Embryonic facial prominence (tissue), 1 donor: ENCODE data around the gene CHMP4B.
"Not testable (repeated sequence)": the region's sequence is repeated elsewhere in the genome, so short reads cannot be mapped to it uniquely, and the experiment has no call there.

Experiments
- DNase-seq: peaks from one replicate; pipeline ENCODE4 v3.0.0-alpha.2; 2016; ENCODE audit errors: extremely low spot score

Gene CHMP4B

DNA sequence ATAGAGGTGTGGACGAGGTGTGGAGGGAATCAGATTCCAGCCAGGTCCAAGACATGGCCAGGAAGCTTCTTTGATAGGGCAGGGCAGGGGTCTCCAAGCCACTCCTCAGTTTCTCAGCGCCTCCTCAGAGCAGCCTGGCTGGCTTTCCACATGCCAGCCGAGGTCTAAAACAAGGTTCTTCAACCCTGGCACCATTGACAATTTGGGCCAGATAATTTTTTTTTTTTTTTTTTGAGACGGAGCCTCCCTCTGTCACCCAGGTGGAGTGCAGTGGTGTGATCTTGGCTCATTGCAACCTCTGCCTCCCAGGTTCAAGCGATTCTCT, 21.3 kb upstream of the CHMP4B start:
- DNase-seq: no peak

DNA sequence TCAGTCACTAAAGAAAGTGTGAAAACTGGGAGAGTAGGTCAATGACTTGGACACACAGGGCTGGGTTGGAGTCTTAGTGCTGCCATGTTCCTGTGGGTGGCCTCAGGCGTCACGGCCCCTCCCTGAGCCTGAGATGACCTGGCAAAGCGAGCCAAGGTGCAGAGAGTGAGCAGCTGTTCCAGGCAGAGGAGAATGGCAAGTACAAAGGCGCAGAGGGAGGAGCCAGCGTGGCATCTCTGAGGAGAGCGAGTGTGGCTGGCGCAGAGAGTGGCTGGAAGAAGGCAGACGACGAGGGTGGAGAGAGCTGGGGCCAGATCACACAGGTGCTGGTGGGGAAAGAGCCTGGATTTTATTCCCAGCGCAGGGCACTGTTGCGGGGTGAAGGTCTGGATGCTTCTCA, 20.6 kb upstream of the CHMP4B start:
- DNase-seq: no peak

DNA sequence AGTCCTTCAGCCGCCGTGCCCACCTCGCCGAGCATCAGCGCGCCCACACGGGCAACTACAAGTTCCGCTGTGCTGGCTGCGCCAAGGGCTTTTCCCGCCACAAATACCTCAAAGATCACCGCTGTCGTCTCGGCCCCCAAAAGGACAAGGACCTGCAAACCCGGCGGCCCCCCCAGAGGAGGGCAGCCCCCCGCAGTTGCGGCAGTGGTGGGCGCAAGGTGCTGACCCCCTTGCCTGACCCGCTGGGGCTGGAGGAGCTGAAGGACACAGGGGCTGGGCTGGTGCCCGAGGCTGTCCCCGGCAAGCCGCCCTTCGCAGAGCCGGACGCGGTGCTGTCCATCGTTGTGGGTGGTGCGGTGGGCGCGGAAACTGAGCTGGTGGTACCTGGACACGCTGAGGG, 20.1 kb upstream of the CHMP4B start:
- no peak for DNase-seq

DNA sequence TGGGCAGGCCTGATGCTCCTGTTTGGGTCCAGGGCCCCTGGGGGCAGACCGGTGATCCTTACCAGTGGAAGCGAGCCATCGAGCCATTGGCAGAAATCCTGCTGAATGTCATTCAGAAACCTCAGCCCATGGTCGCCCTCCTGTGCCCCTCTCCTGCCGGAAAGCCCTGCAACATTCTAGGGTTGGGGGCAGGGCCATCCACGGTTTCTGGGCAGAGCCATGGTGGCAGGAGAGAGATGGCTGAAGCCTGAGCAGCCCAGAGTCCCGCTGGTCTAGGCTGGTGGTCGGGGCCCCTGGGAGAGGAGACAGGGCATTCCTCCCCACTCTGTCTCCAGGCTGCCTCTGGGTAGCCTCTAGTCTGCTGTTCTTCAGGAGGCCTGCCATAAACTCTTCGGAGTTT, 19.6 kb upstream of the CHMP4B start:
- DNase-seq: no peak

DNA sequence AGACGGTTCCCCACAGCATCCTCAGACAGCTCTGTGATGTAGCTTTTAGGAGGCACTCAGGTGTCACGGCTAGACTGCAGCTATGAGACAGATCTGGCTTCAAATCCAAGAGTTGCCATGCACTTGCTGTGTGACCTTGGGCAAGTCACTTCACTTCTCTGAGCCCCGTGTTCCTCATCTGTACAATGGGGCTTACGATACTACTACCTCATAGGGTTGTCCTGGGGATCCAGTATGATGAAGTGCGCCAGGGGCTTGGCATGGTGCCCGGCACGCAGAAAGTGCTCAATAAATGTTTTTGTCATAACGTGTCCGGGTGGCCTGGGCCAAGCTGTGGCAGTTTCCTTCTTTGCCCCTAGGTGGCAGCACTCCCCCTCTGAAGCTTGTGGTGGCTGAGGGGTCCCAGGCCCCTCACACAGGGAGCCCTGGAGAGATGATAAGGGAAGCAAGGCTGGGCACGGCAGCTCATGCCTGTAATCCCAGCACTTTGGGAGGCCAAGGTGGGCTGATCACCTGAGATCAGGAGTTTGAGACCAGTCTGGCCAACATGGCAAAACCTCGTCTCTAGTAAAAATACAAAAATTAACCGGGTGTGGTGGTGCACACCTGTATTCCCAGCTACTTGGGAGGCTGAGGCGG, 19.1 kb upstream of the CHMP4B start:
- DNase-seq: no peak

DNA sequence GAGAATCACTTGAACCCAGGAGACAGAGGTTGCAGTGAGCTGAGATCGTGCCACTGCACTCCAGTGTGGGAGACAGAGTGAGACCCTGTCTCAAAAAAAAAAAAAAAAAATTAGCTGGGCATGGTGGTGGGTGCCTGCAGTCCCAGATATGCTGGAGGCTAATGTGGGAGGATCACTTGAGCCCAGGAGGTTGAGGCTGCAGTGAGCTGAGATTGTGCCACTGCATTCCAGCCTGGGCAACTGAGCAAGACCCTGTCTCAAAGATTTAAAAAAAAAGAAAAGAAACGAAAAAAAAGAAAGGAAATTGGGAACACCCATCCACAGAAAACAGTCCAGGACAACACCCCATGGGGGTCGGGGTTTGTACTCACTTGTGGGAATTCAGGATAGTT, 18.6 kb upstream of the CHMP4B start:
- DNase-seq: not testable (repeated sequence)

DNA sequence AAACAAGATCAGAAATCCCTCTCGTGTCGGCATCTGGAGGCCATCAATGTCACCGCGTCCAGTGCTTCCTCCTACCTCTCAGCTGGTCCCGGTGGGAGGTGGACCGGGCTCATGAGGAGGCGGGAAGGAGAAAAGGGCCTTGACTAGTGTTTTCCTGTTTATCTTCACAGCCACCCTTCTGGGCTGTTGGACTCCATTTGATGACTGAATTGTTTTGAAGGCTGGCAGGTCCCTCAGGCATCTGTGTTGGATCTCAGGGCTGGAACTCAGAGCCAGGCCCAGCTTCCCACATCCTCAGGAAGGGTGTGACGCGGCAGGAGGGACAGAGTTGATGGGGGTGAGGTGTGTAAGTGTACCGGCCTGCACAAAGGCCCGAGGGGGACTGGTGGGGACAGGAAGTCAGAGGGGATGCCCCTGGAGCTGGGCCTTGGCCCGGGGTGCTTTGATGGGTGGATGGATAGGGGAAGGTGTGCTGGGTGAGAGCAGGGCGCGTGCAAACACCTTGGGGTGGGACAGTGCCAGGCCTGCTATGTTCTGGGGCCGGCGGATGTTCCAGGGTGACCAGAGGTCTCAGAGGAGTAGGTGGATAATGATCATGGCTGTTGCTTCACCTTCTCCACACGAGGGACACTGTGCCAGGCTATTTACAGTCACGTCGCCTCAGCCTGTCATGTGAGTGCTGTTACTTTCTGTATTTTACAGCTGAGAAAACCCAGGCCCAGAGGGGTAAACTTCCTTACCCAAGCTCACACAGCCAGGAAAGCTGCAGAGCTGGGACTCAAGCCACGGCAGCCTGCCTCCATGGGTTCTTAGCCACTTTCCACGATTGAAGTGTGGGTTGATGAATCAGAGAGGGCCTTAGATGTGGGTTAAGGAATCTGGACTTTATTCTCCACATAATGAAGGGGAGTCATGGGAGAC, 17.9 kb upstream of the CHMP4B start:
- no peak for DNase-seq

DNA sequence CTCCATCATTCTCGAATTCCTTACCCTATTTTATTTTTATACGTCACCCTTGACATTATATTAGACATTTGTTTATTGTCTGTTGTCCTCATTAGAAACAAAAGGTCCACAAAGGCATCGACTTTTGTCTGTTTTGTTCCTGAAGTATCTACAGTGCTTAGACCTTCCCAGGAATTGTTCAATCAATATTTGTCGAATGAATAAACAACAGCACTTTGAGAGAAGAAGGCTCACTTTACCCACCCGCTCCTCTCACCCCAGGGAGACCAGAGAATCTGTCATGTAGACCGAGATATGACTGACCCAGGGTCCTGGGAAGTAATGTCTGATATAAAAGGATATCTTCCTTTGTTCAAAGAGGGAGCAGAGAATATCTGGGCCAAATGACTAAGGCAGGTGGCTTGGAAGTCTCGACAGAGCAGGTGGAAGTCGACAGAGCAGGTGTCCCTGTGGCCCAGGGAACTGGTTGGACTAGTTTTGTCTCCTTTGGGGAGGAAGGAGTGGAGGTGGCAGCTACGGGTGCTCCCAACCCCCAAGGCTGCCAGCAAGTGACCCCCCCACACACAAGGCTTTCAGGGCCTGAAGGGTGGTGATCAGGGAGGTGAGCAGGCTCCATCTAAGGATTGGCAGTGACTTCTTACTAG, 14.8 kb upstream of the CHMP4B start:
- DNase-seq: no peak

DNA sequence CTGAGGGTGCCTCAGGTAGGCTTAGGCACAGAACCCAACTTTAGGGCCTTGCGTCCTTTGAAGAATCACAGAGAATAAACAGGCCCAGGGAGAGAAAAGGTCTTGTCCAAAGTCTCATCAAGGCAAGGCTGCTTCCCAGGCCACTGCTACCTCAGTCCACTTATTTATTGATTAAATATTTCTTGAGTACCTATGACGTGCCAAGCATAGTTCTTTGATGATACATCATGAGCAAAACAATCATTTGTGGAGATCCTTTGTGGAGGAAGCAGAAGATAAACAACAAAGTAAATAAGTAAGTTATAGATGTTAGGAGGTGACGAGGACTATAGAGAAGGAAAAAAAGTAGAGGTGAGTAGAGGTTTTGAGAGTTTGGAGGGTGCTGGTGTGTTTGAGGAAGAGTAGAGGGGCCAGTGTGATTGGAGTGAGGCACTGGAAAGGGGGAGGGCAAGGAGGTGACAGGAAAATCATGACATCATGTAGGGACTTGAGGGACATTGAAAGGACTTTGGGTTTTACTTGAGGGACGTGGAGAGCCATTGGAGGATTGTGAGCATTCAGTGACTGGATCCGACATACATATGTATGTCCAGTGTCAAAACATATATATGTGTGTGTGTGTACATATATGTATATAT, 14.1 kb upstream of the CHMP4B start:
- DNase-seq: no peak

DNA sequence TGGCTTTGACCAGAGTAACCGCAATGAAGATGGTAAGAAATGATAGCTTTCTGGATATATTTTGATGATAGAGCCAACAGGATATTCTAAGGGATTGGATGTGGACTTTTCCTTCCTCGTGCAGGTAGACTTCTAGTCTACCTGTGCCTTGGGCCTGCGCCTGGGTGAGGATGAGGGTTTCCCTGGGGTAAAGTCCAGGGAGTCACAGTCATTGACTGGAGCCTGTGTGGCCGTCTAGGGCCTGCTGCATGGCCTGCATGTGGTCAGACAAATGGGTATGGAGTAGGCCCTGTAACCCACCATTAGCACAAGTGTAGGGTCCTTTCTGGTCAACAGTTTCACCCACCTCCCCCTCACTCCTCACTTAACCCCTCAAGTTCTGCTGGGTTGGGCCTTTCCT, 12.7 kb upstream of the CHMP4B start:
- no peak for DNase-seq

DNA sequence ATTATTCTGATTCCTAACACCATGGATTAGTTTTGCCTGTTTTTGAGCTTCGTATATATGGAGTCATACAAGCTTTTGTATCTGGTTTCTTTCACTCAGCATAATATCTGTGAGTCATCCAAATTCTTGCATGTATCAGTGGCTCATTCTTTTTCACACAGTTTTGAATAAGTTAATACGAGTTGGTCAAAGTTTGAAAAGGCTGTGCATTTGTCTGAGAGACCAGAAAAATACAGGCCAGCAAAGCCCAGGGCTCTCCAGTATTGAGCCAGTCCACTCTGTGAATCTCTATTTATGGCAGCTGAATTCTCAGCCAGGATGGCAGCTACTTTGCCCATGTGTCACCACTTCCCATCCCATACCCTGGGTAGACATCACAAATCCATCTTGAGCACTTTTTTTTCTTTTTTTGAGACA, 7.2 kb upstream of the CHMP4B start:
- DNase-seq: no peak

DNA sequence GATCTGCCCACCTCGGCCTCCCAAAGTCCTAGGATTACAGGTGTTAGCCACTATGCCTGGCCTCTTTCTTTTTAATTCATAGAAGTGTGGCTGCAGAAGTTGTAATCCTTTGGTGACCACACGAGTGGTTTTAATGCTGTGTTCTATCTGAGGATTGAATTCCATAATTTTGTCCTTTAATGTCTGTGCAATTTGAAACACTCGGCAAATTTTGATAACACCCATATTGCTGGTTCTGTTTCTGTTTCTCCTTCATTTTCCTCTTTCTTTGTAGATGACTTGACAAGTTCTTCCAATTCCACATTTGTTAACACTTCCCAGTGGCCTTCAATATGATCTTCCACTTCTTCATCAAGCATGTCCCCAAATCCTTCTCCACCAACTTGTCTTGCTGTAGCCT, 2.8 kb upstream of the CHMP4B start:
- no peak for DNase-seq

DNA sequence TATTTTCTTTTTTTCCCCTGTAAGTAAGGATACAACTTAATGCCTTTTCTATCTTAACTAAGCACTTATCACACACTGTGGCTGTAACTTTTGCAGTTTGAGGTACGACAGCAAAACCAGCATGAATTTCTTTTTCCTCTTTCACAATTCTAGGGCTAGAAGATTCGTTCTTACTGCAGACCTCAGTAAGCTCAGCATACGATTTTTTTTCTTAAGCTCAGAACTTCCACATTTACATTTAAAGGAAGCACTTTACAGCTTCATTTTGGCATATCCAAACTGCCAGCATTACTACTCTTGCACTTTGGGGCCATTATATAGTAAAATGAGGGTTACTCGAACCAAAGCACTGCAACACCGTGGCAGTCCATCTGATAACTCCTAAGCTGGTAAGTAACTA, 889 bp upstream of the CHMP4B start:
- DNase-seq: no peak

DNA sequence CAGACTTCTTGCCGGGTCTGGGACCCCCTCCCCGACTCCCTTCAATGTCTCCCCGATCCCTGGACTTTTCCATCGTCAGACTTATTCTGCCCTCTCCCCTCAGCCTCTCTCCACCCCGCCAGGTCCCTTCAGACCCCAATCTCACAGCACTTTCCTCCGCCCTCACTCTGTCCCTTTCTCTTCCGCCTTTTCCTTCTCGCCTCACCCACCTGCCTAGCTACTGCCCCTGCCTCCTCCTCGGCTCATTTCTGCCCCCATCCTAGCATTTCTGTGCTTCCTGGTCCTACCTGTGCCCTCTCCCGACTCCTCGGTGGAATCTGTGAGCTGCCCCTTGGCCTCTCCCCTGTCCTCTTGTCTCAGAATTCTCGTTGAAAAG, 616 bp downstream of the CHMP4B start:
- no peak for DNase-seq

DNA sequence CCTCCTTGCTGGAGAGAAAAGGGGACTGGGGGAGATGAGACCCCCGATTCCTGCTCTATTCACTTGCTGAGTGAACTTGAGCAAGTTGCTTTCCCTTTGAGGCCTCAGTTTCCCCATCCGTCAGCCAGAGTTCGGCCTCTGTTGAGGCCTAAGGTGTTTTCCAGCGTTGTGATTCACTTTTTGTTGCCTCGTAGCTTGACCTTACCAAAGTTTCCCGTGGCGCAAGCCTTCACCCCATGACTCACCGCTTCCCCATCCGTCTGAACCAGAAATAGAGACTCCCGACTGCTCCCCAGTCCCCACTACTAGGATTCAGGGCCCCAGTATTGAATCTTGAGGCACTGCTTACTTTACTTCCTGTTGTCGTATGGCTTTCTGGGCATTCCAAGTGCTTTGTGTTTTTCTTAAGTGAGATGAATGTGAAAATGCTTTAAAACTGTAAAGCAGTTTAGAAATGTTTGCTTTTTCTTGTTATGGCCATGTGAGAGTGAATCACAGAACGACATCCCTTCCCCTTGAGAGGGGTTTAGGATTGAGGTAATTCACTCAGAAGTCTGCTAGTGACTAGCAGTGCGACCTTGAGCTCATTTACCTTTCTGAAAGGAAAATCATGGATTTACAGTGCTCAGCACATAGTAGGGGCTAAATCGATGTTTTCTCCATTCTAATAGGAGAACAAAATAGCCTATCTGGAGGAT, 1.2 kb downstream of the CHMP4B start:
- DNase-seq: no peak

DNA sequence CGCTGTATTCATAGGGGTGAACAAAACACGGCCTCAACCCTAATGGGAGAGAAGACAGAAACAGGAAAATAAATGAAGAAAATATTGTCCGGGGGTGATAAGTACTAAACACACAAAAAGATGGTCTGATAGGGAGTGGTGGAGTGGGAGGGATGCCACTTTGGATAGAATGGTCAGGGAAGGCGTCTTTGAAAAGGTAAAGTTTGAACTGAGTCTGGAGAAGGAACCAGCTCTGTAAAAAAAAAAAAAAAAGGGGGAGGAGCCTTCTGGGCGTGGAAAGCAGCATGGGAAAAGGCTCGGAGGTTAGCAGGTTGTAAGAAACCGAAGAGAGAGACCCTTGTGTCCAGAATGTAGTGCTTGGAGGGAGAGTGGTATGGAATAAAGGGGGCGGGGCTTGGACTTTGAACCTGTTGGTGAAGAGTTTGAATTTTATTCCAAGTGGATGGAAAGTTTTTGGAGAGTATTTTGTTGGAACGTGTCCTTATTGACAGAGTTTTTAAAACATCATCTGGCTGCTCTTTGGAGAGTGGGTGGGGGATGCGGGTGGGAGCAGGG, 1.8 kb downstream of the CHMP4B start:
- DNase-seq: no peak

DNA sequence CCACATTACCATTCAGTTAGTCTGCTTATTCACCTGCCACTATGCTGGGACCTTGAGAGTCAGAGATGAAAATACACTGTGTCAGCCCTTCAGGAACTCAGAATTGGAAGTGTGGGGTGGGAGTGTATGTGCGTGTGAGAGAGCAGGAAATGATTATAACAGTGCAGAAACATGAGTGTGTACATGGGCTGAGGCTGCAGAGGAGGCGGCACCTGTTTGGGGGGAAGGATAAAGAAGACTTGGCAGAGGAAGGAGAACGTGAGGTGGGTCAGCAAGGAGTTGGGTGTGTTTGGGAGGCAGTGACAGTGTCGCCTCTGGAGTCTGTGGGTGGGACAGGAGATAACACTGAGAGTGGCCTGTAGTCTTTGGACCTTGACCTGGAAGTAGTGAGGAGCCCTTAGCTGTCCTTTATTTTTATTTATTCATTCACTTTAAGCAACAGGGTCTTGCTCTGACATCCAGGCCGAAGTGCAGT, 3.1 kb downstream of the CHMP4B start:
- DNase-seq: no peak

DNA sequence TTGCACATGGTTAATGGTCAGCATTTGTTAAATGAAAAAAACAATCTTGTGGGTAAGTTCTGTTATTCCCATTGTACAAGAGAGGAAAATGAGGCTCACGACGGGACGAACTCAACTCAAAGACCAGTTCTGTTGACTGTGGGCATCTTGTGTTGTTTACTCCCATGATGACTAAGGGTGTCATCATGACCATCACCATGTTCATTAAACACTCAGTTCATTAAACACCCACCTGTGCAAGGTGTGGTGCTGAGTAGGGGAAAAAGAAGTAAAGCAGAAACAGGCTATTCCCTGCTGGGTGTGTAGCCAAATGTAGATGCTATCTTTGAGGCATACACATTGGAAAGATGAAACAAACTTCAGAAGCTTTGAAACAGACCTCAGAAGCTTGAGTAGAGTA, 4.5 kb downstream of the CHMP4B start:
- no peak for DNase-seq

DNA sequence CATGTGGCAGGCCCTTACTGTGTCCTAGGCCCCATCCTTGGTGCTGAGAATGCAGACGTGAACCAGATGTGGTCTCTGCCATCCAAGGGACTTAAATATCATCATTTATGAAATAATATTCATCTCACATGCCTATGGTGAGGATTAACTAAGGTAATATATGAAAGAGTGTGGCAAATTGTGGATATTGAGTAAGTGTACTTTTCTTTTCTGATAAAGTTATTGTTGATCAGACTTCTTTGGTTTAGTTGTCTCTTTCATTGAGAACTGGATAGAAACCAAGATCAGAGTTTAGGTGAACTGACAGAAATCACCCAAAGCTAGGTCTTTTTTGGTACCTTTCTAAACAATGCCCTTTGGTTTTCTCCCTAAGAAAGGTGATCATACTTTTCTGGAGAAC, 5.0 kb downstream of the CHMP4B start:
- DNase-seq: no peak

DNA sequence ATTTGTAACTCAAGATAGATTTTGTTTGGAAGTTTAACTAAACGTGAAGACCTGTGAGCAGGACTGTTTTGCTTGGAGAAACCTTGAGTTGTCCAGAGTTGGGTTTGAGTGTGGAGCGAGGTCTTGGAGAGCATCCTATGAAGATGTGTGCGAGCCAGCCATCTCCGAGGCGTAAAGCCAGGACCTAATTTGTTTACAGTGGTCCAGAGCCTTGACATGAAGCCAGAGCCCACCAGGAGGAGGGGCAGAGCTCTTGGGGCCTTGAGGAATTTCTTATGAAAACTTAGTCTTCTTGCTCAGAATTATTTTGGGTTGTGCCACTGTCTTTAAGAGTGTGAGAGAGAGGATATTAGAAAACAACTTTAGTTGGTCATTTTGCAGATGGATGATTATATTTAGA, 6.3 kb downstream of the CHMP4B start:
- DNase-seq: no peak

DNA sequence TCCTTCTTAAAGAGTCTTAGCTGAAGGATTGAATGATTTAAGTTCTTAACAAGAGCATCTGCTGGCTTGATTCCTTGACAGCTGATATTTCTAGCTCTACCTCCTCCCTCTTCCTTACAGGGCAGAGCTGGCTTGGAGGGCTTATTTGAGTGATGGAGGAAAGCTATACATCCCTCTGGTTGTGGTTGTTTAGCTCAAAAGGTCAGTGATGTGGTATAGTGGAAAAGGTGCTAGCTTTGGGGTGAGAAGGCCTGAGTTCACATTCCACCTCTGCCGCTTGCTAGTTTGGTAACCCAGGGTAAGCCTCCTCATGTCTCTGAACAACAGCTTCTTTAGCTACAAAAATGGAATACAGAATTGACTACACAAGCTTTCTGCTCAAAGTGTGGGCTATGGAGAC, 8.3 kb downstream of the CHMP4B start:
- no peak for DNase-seq

DNA sequence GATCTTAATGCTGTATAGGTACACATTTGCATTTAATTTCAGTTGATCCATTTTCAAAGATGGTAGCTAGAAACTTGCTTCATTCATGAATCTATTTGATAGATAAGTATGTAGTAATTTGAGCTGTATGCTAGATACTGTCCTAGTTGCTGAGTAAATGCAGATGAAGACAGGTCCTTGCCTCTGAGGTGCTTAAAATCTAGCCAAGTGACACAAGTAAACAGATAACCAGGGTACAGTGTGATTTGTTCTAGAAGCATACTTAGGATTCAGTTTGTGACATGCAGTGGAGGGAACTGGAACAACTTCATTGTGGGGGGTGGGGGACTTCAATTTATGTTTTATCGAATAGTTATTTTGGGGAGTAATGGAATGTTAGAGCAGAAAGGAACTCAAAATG, 9.2 kb downstream of the CHMP4B start:
- DNase-seq: no peak
